Measurements from ENCODE around the gene LGALS4.

Gene LGALS4

GRCh38 chr19:38841180-38841766 is 28.5 kb upstream of the LGALS4 start:
- DNase-seq (ENCODE audit: low read depth), result no peak
- H3K4me3 ChIP-seq (ENCODE audit: low read depth, low read length), result no peak overlapping the region
- no peak for TF ChIP-seq CTCF (IDR thresholded peaks at IDR 0.05; ENCODE audit: control insufficient read depth, extremely low read depth, insufficient read depth)

- no peak for TF ChIP-seq CTCF (IDR thresholded peaks at IDR 0.05; ENCODE audit: control insufficient read depth, extremely low read depth, insufficient read depth)
- DNase-seq (ENCODE audit: low read depth), result no peak
- H3K4me3 ChIP-seq (ENCODE audit: low read depth, low read length), result no peak overlapping the region
Observed at GRCh38 chr19:38840583-38840968, 27.8 kb upstream of the LGALS4 start.

- TF ChIP-seq CTCF (IDR thresholded peaks at IDR 0.05; ENCODE audit: control insufficient read depth, extremely low read depth, insufficient read depth), result no peak
- no peak overlapping the region for H3K4me3 ChIP-seq (ENCODE audit: low read depth, low read length)
- DNase-seq (ENCODE audit: low read depth), result no peak
Observed at GRCh38 chr19:38839816-38840582, 27.3 kb upstream of the LGALS4 start.

GRCh38 chr19:38838986-38839761 is 26.4 kb upstream of the LGALS4 start:
- no peak overlapping the region for H3K4me3 ChIP-seq (ENCODE audit: low read depth, low read length)
- DNase-seq (ENCODE audit: low read depth), result no peak
- no peak for TF ChIP-seq CTCF (IDR thresholded peaks at IDR 0.05; ENCODE audit: control insufficient read depth, extremely low read depth, insufficient read depth)

- TF ChIP-seq CTCF (IDR thresholded peaks at IDR 0.05; ENCODE audit: control insufficient read depth, extremely low read depth, insufficient read depth), result peak; percentile 25; the same call in 1 of the 2 replicates
- H3K4me3 ChIP-seq (ENCODE audit: low read depth, low read length), result no peak overlapping the region
- DNase-seq (ENCODE audit: low read depth), result no peak
Observed at GRCh38 chr19:38838208-38838985, 25.7 kb upstream of the LGALS4 start.

GRCh38 chr19:38837656-38838121 is 24.9 kb upstream of the LGALS4 start:
- no peak overlapping the region for H3K4me3 ChIP-seq (ENCODE audit: low read depth, low read length)
- TF ChIP-seq CTCF (IDR thresholded peaks at IDR 0.05; ENCODE audit: control insufficient read depth, extremely low read depth, insufficient read depth), result no peak
- peak; percentile 88 for DNase-seq (ENCODE audit: low read depth)

All from LNCaP clone FGC (cell line).